Measurements from ENCODE around the gene GALNT18. TPM values are rescaled to one million over a fixed set of nuclear protein-coding genes. Genes with fewer than 3 reads are reported as not detected.
A peak's percentile ranks its signal among the peaks of the same experiment; 100 is the strongest.

Gene GALNT18
- total RNA-seq, 2 donors from 2014 or later, result 5.3 to 7.3 TPM

DNA sequence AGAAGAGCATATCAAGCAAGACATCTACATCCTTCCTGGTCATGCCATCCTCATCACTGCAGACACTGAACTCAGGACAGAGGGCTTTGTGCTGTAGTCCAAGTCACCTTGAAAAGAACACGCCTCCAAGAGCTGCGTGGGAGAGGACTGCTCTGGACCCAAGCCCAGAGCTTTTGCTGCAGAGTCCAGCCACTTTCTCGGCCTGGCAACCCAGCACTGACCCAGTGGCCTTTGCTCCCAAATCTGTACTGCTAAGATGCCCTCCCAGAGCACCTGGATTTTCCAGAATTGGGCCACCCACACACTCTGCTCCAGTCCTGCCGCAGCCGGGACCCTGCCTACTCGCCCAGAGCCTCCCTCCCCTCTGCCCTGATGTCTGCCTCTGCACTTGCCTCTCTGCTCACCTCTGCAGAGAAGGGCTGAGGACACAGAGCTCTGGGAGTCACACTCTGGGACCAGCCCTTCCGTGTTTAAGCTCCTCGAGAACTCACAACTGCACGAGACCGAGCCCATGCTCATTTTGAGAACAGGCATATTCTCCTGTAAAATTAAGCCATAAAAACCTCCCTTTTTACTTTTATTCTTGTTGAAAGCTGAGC lies 185.0 kb downstream of the GALNT18 start:
- ATAC-seq (peak; percentile 53), DNase-seq (peak in 3 of 4 donors; percentile 26 to 33 (median 28))
- no peaks in the 10 kb centered on the region for H3K9me3 ChIP-seq
- H3K4me1 ChIP-seq, result peaks cover 26% of the 10 kb centered on the region
- no peak for TF ChIP-seq POLR2A (IDR thresholded peaks at IDR 0.05)
- TF ChIP-seq, protein P1, sequence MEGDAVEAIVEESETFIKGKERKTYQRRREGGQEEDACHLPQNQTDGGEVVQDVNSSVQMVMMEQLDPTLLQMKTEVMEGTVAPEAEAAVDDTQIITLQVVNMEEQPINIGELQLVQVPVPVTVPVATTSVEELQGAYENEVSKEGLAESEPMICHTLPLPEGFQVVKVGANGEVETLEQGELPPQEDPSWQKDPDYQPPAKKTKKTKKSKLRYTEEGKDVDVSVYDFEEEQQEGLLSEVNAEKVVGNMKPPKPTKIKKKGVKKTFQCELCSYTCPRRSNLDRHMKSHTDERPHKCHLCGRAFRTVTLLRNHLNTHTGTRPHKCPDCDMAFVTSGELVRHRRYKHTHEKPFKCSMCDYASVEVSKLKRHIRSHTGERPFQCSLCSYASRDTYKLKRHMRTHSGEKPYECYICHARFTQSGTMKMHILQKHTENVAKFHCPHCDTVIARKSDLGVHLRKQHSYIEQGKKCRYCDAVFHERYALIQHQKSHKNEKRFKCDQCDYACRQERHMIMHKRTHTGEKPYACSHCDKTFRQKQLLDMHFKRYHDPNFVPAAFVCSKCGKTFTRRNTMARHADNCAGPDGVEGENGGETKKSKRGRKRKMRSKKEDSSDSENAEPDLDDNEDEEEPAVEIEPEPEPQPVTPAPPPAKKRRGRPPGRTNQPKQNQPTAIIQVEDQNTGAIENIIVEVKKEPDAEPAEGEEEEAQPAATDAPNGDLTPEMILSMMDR (IDR thresholded peaks at IDR 0.05), result no peak
- 62 to 63% methylated on average over 9 to 10 of the region's 10 CpGs for WGBS, 2 donors
- no peaks in the 10 kb centered on the region for H3K27me3 ChIP-seq
- H3K4me3 ChIP-seq, result no peak overlapping the region
- H3K36me3 ChIP-seq (replicated peaks in 1 of 2; ENCODE audit: insufficient read depth in 1 of 2, low read depth in 2 of 2), result no peaks in the 10 kb centered on the region
- intact Hi-C loops (cut with DNase I), result no loop called here
- peak overlapping the region in 2 of 4 donors; percentile 24 to 36 for H3K27ac ChIP-seq

DNA sequence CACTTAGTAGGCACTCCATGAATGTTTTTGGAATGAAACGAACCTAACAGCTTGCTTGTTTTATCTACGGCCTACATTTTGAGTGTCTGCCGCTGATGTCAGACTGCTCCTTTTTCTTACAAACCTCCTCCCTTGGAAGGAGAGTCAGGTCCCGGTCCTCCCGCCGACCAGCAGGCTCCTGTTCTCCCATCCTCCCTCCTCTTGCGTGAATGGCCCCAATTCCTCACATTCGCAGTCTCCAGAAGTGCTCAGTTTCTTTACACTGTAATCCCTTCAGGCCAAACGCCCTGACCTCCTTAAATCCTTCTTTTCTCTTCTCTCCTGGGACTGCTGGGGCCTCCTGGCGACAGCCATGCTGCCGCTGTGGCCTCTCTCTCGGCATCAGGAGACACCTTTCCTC lies 186.2 kb downstream of the GALNT18 start:
- Histone ChIP-seq H3K4me1 (peaks cover 14% of the 10 kb centered on the region), H3K27ac (no peak overlapping the region), H3K36me3 (replicated peaks in 1 of 2; ENCODE audit: insufficient read depth in 1 of 2, low read depth in 2 of 2) (no peaks in the 10 kb centered on the region), H3K9me3 (no peaks in the 10 kb centered on the region), H3K4me3 (no peak overlapping the region), H3K27me3 (no peaks in the 10 kb centered on the region)
- ATAC-seq (no peak), DNase-seq (no peak)
- TF ChIP-seq POLR2A (IDR thresholded peaks at IDR 0.05), result no peak
- TF ChIP-seq, protein P1 (IDR thresholded peaks at IDR 0.05), result no peak
- intact Hi-C loops (cut with DNase I), result no loop called here
- WGBS, 2 donors, result 81 to 82% methylated on average over 11 of the region's 12 CpGs

DNA sequence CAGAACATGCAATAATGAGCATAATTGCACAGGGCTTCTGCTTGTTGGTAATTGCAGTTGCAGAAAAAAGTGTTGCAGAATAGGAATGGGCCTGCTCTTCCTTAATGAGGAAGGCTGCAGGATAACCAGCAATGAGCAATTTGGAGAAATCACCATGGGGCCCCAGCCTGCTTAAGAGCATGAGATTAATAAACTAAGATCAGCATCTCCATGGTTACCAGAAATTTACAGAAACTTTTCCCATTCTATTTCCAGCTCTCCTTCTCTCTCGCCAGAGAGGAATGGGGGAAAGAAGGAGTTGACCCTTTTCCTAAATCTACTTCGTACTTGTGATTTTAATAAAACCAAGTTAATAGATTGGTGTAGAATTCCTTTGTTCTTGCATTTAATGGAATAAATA lies 187.8 kb downstream of the GALNT18 start:
- Histone ChIP-seq H3K4me3 (no peak overlapping the region), H3K27me3 (no peaks in the 10 kb centered on the region), H3K4me1 (peaks cover 9% of the 10 kb centered on the region), H3K27ac (no peak overlapping the region), H3K36me3 (replicated peaks in 1 of 2; ENCODE audit: insufficient read depth in 1 of 2, low read depth in 2 of 2) (no peaks in the 10 kb centered on the region), H3K9me3 (no peaks in the 10 kb centered on the region)
- no peak for DNase-seq
- intact Hi-C loops (cut with DNase I), result no loop called here
- WGBS, 2 donors, result 95% methylated on average over 2 of the region's 2 CpGs
- no peak for ATAC-seq
- TF ChIP-seq POLR2A (IDR thresholded peaks at IDR 0.05), result no peak
- TF ChIP-seq, protein P1 (IDR thresholded peaks at IDR 0.05), result no peak

DNA sequence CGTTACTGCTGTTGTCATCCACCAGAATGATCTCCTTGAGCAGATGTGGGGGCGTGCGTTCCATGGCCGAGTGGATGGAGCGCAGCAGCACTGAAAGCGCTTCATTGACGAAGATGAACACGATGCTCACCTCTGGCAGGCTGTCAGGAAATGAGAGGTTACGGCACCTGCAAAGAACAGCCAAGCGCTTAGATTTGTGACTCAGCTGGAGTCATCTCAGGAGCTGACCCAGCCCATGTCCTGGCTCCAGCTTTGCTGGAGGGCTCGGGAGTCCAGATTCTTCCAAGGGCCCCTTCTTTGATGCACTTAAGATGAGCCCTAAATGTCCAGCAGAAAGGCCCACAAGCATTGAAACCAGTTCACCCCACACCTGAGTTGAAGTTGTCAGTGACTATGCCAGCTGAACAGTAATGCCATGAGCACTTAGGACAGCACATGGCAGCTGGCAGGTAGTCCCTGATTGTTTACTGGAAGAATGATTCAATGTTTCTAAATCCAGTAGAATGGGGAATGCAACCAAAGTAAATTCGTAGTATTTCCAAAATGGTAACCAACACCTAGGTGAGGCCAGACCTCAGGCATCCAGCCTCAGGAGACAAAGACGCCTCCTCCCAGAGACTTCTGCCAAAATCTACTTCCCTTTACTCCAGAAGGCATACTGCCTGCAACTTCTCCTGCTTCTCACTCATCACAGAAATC lies 189.0 kb downstream of the GALNT18 start:
- Histone ChIP-seq H3K27me3 (no peaks in the 10 kb centered on the region), H3K4me3 (no peak overlapping the region), H3K9me3 (no peaks in the 10 kb centered on the region), H3K36me3 (replicated peaks in 1 of 2; ENCODE audit: insufficient read depth in 1 of 2, low read depth in 2 of 2) (no peaks in the 10 kb centered on the region), H3K27ac (no peak overlapping the region), H3K4me1 (peaks cover 9% of the 10 kb centered on the region)
- TF ChIP-seq POLR2A (IDR thresholded peaks at IDR 0.05), result no peak
- TF ChIP-seq, protein P1 (IDR thresholded peaks at IDR 0.05), result no peak
- DNase-seq, result no peak
- no peak for ATAC-seq
- intact Hi-C loops (cut with DNase I), result no loop called here
- 90 to 95% methylated on average over 5 to 13 of the region's 13 CpGs for WGBS, 2 donors

DNA sequence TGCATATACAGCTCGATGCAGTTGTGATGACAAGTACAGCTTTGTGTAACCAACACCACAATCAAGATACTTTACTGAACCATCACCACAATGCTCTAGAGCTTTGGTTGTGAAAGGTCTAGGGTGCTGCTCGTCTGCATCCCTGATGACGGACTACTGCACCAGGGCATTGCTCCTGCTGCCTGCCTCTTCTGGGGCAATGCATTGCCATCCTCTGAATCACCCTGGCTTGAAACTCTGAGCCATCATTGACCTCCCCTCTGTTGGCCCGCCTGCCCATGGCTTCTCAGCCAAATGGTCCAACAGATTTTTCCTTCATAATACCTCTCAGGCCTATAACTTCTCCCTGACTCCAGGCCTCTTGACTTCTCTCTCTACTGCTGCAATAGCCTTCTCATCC lies 191.4 kb downstream of the GALNT18 start:
- Histone ChIP-seq H3K4me3 (no peak overlapping the region), H3K9me3 (no peaks in the 10 kb centered on the region), H3K36me3 (replicated peaks in 1 of 2; ENCODE audit: insufficient read depth in 1 of 2, low read depth in 2 of 2) (no peaks in the 10 kb centered on the region), H3K4me1 (no peaks in the 10 kb centered on the region), H3K27ac (no peak overlapping the region), H3K27me3 (no peaks in the 10 kb centered on the region)
- no peak for DNase-seq
- TF ChIP-seq, protein P1 (IDR thresholded peaks at IDR 0.05), result no peak
- TF ChIP-seq POLR2A (IDR thresholded peaks at IDR 0.05), result no peak
- WGBS, 2 donors, result 86 to 93% methylated on average over 4 of the region's 4 CpGs
- ATAC-seq, result no peak
- intact Hi-C loops (cut with DNase I), result no loop called here

Data from body of pancreas (tissue), 4 donors.